Endothelial cell of umbilical vein (primary cell): ENCODE results near the gene HS6ST2. TPM values are rescaled to one million over a fixed set of nuclear protein-coding genes. Genes with fewer than 3 reads are reported as not detected.

Experiments used
- BruUV-seq: library from RNA; stranded (reverse); fragments of 400-500 nt; replicated peaks from 2 replicates; lab custom pipeline; 2021; lab: Mats Ljungman, UMichigan
- CTCF ChIA-PET: fragments of 300-600, 350-600 bp; sonication (Branson Sonifier 250); formaldehyde crosslinking; loops from one replicate; lab custom pipeline; 2021; ENCODE audit warnings: antibody characterized with exemption, inconsistent platforms; lab: Charles Lee
- POLR2A ChIA-PET: fragments of 300-600, 350-600 bp; sonication (Branson Sonifier 250); formaldehyde crosslinking; loops from one replicate; lab custom pipeline; 2021; ENCODE audit warnings: antibody characterized with exemption, inconsistent platforms; lab: Charles Lee
- DNase-seq: peaks from one replicate; pipeline ENCODE4 v3.0.0-alpha.2; 2011; ENCODE audit warnings: low read depth, low spot score
- FAIRE-seq: peaks from 2 replicates; lab custom pipeline; 2011; peaks lifted over from hg19 to GRCh38; lab: Jason Lieb, UNC
- H2AFZ ChIP-seq: 2 replicates; pipeline ENCODE4 v1.6.0; 2012; ENCODE audit warnings: low read depth, low read length, control low read depth, inconsistent platforms
- H3K27ac ChIP-seq: 2 replicates; pipeline ENCODE4 v1.5.1; 2011; ENCODE audit warnings: low read depth, mild to moderate bottlenecking, control low read depth, low read length, moderate library complexity; ENCODE audit not compliant: insufficient read depth
- H3K27me3 ChIP-seq, 2 experiments: 2 replicates each; pipeline versions ENCODE4 v1.6.0 to v1.6.1; 2011; ENCODE audit warnings: low read length in 2 of 2, mixed read lengths in 1 of 2; ENCODE audit not compliant: control insufficient read depth in 2 of 2, insufficient read depth in 2 of 2
- H3K36me3 ChIP-seq, 2 experiments: 2 replicates in 1 of 2; 3 replicates in 1 of 2; pipeline ENCODE4 v1.5.1; 2011; ENCODE audit warnings: low read length in 2 of 2, mild to moderate bottlenecking in 1 of 2, moderate library complexity in 1 of 2; ENCODE audit not compliant: control insufficient read depth in 2 of 2, insufficient read depth in 2 of 2; ENCODE audit errors: extremely low read depth in 1 of 2
- H3K4me1 ChIP-seq: 3 replicates; pipeline ENCODE4 v1.5.1; 2011; ENCODE audit warnings: mild to moderate bottlenecking, low read length; ENCODE audit not compliant: control insufficient read depth, insufficient read depth; ENCODE audit errors: extremely low read depth
- H3K4me2 ChIP-seq: 2 replicates; pipeline ENCODE4 v1.6.1; 2011; ENCODE audit warnings: low read length, control low read depth, mixed read lengths; ENCODE audit not compliant: insufficient read depth
- H3K4me3 ChIP-seq, 3 experiments: fragments of 200-600 bp in 1 of 3; sonication (generic), shearing (Covaris generic) in 1 of 3; replicated peaks in 1 of 3; 2 replicates each; pipeline ENCODE4 v1.5.1; 2011 to 2016; ENCODE audit warnings: control low read depth in 3 of 3, low read length in 3 of 3, mild to moderate bottlenecking in 2 of 3, inconsistent platforms in 1 of 3, low read depth in 1 of 3, moderate library complexity in 1 of 3; ENCODE audit not compliant: insufficient read depth in 1 of 3
- H3K79me2 ChIP-seq: 2 replicates; pipeline ENCODE4 v1.6.0; 2012; ENCODE audit warnings: low read length, inconsistent platforms; ENCODE audit not compliant: control insufficient read depth, insufficient read depth
- H3K9ac ChIP-seq: replicated peaks from 2 replicates; pipeline ENCODE3; 2011; ENCODE audit warnings: low read length, control low read depth; ENCODE audit not compliant: insufficient read depth; ENCODE audit errors: extremely low read depth
- H3K9me1 ChIP-seq: replicated peaks from 3 replicates; pipeline ENCODE4 v1.6.0; 2011; ENCODE audit warnings: mild to moderate bottlenecking, low read length; ENCODE audit not compliant: control insufficient read depth, insufficient read depth; ENCODE audit errors: extremely low read depth
- H3K9me3 ChIP-seq: replicated peaks from 2 replicates; pipeline ENCODE4 v1.5.1; 2012; ENCODE audit warnings: low read length, inconsistent platforms; ENCODE audit not compliant: control insufficient read depth, insufficient read depth
- H4K20me1 ChIP-seq: replicated peaks from 2 replicates; pipeline ENCODE3; 2011; ENCODE audit warnings: mild to moderate bottlenecking, low read length; ENCODE audit not compliant: control insufficient read depth, insufficient read depth; ENCODE audit errors: extremely low read depth
- GATA2 ChIP-seq: IDR thresholded peaks from 2 replicates; pipeline ENCODE4 v1.7.0; 2011; ENCODE audit warnings: low read depth, mild to moderate bottlenecking, moderate library complexity, mixed read lengths, low read length; ENCODE audit not compliant: insufficient read length, insufficient read depth
- JUN ChIP-seq: IDR thresholded peaks from 2 replicates; pipeline ENCODE4 v1.6.1; 2011; ENCODE audit warnings: borderline replicate concordance, low read depth; ENCODE audit not compliant: insufficient read length, insufficient read depth
- POLR2A ChIP-seq: IDR thresholded peaks from 2 replicates; pipeline ENCODE4 v1.6.1; 2012; ENCODE audit warnings: low read depth, mild to moderate bottlenecking, control low read depth, low read length
- dilution Hi-C: fragments of 300-500 bp; cut with MboI; formaldehyde crosslinking; loops from one replicate; pipeline ENCODE4 v1.15.0; 2019; ENCODE audit warnings: low sequenced_read_pairs; ENCODE audit not compliant: extremely low pct_ligation_motif_present
- intact Hi-C: fragments of 100-400 bp; cut with micrococcal nuclease; formaldehyde crosslinking; loops from one replicate; pipeline ENCODE4 v1.10.0; 2022
- polyA plus RNA-seq, 4 experiments: library from polyadenylated mRNA; depleted of rRNA in 3 of 4; stranded (reverse) in 3 of 4; unstranded in 1 of 4; fragments of >200 nt; gene quantifications; 2 replicates each; pipeline versions ENCODE4 v1.2.1 to v1.2.3, GENCODE V29; 2011 to 2012; ENCODE audit warnings: missing spikeins in 1 of 4
- total RNA-seq: library from RNA; stranded (reverse); gene quantifications from 2 replicates; pipeline ENCODE4 v1.2.3, GENCODE V29; 2021
- TF ChIP-seq, protein P1 (sequence below): IDR thresholded peaks from 2 replicates; pipeline ENCODE4 v1.6.1; 2011; ENCODE audit not compliant: insufficient read depth, insufficient read length
- TF ChIP-seq, protein P2 (sequence below), 2 donors: IDR thresholded peaks; 1 replicate in 1 of 2; 2 replicates in 1 of 2; pipeline ENCODE4 v1.5.1; 2011; ENCODE audit warnings: low read length in 2 of 2, mild to moderate bottlenecking in 2 of 2, moderate library complexity in 2 of 2, control low read depth in 1 of 2, inconsistent platforms in 1 of 2, low read depth in 1 of 2; ENCODE audit not compliant: insufficient read depth in 1 of 2; ENCODE audit errors: extremely low read depth in 1 of 2

HS6ST2 gene
- total and polyA plus RNA-seq, 2 donors (not counting 3 experiments of a cell fraction or from before 2014, with no cell fraction given) = 0.49 to 0.84 TPM

- H3K4me3 ChIP-seq = no peak overlapping the region
- H2AFZ ChIP-seq = no peak overlapping the region
- dilution Hi-C loops = no loop called here
- no peaks in the 10 kb centered on the region for H3K36me3 ChIP-seq
- no peaks in the 10 kb centered on the region for H3K79me2 ChIP-seq
- no peaks in the 10 kb centered on the region for H4K20me1 ChIP-seq
- intact Hi-C loops = no loop called here
- H3K27me3 ChIP-seq = no peaks in the 10 kb centered on the region
- POLR2A ChIA-PET = no interaction called here
- TF ChIP-seq, protein P1, sequence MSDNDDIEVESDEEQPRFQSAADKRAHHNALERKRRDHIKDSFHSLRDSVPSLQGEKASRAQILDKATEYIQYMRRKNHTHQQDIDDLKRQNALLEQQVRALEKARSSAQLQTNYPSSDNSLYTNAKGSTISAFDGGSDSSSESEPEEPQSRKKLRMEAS = no peak
- TF ChIP-seq, protein P2, sequence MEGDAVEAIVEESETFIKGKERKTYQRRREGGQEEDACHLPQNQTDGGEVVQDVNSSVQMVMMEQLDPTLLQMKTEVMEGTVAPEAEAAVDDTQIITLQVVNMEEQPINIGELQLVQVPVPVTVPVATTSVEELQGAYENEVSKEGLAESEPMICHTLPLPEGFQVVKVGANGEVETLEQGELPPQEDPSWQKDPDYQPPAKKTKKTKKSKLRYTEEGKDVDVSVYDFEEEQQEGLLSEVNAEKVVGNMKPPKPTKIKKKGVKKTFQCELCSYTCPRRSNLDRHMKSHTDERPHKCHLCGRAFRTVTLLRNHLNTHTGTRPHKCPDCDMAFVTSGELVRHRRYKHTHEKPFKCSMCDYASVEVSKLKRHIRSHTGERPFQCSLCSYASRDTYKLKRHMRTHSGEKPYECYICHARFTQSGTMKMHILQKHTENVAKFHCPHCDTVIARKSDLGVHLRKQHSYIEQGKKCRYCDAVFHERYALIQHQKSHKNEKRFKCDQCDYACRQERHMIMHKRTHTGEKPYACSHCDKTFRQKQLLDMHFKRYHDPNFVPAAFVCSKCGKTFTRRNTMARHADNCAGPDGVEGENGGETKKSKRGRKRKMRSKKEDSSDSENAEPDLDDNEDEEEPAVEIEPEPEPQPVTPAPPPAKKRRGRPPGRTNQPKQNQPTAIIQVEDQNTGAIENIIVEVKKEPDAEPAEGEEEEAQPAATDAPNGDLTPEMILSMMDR (IDR thresholded peaks at IDR 0.05; ENCODE audit: extremely low read depth in 1 of 2, insufficient read depth in 1 of 2, low read depth in 1 of 2, low read length in 2 of 2) = peak in 1 of 2 donors; percentile 6
- no peak for TF ChIP-seq JUN
- TF ChIP-seq GATA2 = no peak
- TF ChIP-seq POLR2A = no peak
- no peak overlapping the region for H3K27ac ChIP-seq
- DNase-seq = no peak
- H3K9me1 ChIP-seq = no peaks in the 10 kb centered on the region
- BruUV-seq = no TSS peak
- H3K4me1 ChIP-seq = no peaks in the 10 kb centered on the region
- no peak overlapping the region for H3K9ac ChIP-seq
- H3K9me3 ChIP-seq = no peaks in the 10 kb centered on the region
- FAIRE-seq = peak; percentile 26
- no peak overlapping the region for H3K4me2 ChIP-seq
- CTCF ChIA-PET = interaction anchor here (0.9 to 1.7 kb wide), 5 partner anchors 8 to 202 kb away, joined by 3 to 8 read pairs (median 4); no protein-coding TSS in a partner anchor
Observed at GRCh38 chrX:132940727-132941327, 17.6 kb downstream of the HS6ST2 start.
